NCI-H1694 (cell line): Measurements from ENCODE around the gene OGA.

Source experiments
- DNase-seq: peaks from one replicate; lab custom pipeline; 2025; lab: John Stamatoyannopoulos, UW

OGA gene

GRCh38 chr10:101818119-101818871 is at the start of gene OGA:
Gene OGA (minus strand): TSS chr10:101818444. CDS start chr10:101818022, 422 bp downstream.
- DNase-seq, result peak; percentile 97

- DNase-seq, result no peak
These were observed 49.7 kb upstream of the OGA start for GRCh38 chr10:101867931-101868330.

GRCh38 chr10:101859530-101859929 is 41.3 kb upstream of the OGA start:
- no peak for DNase-seq

DNA sequence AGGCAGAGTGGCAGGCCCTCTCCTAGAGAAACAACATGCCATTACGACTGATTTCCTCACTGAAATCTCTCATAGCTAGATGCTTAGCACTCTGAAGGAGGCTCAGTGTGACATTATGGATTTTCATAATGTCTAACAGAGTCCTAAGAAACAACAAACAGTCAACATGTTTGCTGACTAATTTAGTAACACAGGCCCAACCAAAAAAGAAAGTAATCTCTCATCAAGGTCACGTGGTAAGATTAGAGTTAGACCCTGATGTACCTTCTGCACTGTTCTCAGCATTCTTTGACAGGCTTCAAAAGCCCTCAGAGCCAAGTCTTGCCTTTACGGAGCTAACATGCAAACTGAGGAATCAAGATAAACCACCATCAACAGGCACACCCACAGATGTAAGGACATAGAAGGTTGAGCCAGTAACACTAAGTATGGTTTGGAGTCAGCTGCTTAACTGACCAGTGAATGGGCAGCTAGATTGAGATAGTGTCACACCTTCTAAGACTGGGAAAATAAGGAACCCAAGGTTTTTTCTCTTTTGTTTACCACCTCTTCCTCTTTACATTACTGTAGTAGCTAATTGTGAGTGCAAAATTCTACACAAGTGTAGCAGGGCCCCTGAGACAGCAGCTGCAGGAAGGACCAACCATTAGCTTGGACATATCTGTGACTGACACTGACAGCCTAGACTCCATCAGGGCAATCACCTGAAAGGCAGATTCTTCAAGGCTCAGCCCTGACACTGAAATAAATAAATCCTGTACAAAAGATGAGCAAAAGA is 40.7 kb upstream of the OGA start:
- DNase-seq, result no peak

GRCh38 chr10:101857802-101858476 is 39.7 kb upstream of the OGA start:
- no peak for DNase-seq

DNA sequence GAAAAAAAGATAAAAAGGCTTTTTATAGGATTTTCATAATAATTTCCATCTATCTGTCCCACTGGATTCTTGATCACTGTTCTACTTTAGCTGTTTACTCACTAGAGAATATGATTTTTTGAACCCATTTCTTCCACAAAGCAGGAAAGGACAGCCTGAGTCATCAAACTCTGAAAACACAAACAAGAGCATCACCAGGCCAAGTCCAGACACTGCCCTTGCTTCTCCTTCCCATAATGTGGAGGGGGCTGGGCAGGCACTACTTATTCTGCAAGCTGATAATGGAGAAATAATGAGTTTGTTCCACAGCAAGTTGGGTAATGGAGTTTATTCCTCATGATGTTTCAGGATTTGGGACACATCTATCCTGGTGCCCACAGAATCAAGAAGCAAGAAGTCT is 38.4 kb upstream of the OGA start:
- no peak for DNase-seq

GRCh38 chr10:101851411-101852116 is 33.3 kb upstream of the OGA start:
- DNase-seq, result no peak

GRCh38 chr10:101850749-101851148 is 32.5 kb upstream of the OGA start:
- DNase-seq, result no peak

DNA sequence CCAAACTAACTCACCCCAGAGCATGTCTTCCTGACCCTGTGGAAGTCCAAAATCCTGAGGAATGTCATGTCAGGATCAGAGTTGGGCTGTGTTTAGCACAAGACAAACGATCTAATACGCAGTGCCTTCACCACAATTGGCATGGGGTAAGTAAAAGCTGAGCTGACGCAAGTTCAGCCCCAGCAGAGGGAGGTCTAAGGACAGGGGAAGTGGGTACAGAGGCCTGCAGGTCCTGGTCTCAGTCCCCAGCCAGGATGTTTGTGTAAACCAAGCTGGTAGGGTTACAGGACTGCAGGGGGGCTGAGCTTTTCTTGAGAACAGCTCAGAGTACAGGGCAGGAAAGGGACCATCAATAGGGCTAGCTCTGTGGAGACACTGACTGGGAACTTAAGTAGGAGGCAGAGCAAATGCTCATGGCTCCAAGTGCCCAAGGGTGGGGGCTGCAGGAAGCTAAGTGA is 30.7 kb upstream of the OGA start:
- DNase-seq, result no peak

DNA sequence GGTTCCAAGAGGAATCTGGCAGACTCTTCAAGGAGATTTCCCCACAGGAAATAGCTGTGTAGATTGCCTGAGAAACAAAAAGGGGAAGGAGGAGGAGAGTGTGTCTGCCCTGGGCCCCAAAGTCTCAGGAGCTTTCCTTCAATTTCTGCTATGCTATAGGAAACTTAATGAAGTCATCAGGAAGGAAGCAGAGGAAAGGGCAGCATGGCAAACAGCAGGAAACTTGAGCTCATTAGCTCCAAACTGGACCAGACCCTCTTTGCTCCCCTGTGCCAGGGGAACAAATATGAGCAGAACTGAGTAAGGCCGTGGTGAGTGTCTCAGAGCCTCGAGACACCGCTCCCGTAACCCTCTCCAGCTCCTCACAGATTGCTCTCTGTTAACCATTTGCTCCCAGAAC is 30.2 kb upstream of the OGA start:
- DNase-seq, result no peak

DNA sequence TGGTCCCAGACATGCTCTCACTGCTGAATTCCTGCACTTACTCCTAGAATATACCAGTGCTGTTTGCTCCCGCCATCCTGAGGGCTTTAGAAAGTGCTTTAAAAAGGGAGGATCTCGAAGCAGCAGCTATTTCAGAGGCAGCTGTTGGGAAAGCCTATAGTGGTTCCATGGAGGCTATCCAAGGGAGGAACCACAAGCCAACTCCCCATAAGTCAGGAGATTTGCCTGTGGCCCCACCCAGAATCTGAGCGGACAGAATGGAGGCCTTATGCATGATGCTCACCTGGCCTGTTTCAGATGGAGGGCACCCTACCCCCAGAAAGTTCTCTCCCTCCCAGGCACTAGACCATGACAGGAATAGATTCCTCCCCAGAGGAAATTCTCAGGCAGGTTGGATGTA is 27.6 kb upstream of the OGA start:
- DNase-seq, result no peak

DNA sequence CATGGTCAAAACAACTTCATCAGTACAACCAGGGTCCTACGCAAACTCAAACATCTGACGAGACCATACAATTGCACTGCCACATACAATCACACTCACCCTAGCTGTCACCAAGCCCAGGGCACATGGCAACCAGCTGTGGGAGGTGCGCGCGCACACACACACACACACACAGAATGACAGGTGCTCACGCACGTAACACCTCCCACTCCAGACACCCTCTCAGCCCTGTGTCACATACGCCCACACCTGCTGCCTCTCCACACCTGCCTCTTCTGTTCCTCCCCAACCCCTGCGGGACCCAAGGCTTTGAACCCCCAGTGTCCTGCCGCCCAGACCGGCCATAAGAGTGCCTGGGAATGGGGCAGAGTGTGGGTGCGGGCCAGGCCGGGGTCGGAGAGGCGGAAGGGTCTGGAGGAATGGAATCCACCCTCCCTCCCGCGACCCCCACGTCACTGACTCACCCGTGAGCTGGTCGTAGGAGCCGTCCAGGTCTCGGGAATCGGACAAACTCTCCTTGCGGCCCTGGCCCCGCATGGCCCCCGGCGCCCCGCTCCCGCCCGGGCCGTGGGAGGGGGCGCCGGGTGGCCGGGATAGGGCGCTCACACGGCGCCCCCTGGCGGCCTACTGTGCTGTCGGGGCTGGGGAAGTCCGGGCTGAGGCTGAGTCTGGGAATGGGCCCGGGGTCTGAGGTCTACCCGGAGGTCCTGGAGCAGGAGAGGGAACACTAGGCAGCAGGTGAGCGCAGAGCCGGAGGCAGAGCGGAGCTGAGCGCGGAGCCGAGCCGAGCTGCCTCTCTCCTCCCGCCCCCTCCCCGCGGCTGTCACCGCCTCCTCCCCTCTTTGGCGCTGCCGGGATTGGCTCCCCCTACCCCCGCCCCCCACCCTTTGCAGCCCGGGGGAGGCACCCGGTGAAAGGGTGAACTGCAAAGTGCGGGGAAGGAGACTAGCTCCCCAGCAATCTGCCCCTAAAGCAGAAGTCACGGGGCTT is 25.1 kb upstream of the OGA start, which contains the start of gene KCNIP2:
Gene KCNIP2, minus strand, starts transcription at position 769 of the 990 bp plus-strand sequence. Its CDS starts 232 bp downstream, at position 537.
- no peak for DNase-seq

GRCh38 chr10:101841826-101842225 is 23.6 kb upstream of the OGA start:
- no peak for DNase-seq

DNA sequence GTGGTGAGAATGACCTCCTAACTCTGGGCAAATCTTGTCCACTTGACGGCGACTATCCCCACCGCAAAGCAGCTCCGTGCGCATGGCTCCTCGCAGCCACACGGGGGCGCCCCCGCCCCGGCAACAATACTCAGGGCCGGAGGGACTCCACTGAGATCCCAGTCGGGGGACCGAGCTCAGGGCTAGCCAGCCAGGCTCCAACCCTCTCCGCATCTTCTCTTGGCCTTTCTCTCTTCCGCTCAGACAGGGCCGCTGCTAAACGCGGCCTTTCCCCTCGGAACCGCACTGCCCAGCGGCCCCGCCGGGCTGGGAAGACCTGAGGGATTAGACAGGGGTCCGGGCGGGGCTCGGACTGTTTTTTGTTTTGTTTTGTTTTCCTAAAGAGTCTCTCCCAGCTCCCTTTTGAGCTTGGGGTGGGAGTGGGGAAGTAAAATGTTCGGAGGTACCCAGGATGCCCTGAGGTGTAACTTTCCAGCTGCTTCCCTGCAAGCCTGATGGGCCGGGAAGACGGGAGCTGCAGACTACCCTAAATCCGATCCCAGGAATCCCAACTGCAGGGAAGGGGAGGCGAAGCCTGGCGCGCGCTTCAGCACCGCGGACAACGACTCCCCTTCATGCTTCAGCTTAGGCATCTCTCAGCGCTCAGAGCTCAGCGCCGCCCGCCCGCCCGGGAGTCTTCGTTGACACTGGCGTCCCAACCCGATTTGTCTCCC is 22.7 kb upstream of the OGA start:
- peak; percentile 64 for DNase-seq

- no peak for DNase-seq
These were observed 21.9 kb upstream of the OGA start for GRCh38 chr10:101840102-101840684.

DNA sequence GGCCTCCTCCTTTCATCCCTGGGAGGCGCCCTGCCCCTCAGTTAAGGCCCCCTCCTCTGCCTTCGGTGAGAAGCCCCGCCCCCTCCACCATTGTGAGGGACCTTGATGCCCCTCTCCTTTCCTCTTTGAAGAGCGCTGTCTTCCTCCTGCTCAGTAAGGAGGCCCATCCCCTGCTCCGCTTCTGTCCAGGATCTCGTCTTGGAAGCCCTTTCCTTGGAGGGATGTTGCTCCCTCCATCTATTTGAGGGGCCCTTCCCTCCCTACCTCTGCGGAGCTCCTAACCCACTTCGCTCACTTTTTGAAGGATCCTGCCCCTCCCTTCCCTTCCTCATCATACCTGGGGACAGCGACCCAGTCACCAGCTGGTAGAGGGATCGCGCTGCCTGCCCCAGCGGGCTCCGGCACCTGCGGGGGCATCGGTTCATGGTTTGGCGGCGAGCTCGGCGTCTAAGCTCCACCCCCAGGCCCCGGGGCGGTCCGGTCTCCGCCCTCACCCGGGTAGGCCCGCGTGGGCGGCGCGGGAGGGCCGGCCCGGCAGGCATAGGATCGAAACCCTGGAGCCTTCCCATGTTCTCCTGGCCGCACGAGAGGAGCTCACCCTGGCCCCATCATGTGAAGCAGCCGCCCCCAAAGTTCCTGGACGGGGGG is 21.3 kb upstream of the OGA start:
- DNase-seq, result no peak

DNA sequence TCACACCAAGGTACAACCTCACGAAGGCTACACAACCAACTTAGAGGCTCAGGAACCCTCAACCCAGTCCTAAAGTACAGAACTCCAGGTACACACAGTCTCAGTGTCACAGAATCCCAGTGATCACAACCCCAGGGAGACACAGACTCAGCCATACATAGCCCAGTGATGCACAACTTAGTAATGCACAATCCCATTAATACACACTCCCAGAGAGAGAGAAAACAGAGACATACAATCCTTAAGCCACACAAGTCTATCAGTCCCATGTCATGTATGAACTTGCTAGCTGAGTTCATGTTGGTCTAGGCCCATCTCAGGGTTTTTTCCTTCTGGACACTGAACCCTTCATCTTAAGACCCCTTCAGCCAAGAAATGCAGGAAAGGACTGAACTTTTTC is 20.8 kb upstream of the OGA start:
- DNase-seq, result no peak

DNA sequence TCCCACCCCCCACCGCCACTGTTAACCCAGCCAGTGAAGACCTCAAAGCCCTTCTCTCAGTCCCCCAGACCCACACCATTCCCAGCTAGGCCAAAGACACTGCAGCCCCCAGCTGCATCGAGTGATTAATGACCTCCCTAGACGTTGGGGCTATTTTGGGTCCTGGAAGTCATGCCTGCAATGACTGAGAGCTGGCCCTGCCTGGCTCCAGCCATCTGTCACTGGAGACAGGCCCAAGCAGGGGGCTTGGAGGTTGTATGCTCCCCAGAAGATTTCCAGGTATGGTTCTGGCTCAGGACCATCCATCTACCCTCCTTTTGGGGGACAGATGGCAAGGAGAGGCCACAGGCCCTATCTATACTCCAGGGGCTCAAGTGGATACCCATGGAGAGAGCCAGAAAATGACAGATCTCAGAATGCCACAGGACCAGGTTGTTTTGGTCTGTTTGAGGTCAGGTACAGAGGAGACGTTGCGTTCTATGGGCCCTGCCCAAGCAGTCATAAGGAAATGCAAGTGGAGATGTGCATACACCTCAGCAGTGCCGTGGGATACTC is 20.2 kb upstream of the OGA start:
- DNase-seq, result no peak

DNA sequence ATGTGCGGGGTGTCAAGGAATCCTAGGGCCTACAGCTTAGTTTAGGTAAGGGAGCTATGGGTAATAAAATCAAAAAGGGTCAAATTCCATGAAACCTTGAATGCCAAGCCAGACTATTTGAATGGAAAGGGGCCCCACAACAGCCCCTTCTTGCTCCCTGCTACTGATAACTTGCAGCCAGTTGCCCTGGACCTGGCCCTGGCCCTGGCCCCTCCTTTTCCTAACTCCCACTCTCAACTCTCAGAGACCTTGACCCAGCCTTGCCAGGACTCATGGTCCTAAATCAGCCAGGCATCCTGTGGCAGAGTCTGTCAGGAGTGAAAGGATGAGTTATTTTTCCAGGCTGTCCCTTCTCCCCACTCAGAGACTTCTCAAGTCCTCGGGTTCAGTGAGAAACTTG is 19.5 kb upstream of the OGA start:
- DNase-seq, result no peak
